ENCODE data around the gene HADHA. TPM values are rescaled to one million over a fixed set of nuclear protein-coding genes. Genes with fewer than 3 reads are reported as not detected.
A peak's percentile ranks its signal among the peaks of the same experiment; 100 is the strongest.

HADHA gene
- total RNA-seq, 5 donors from 2014 or later (not counting 1 experiment from before 2014, with no cell fraction given): 76.1 to 95.8 (median 91.9) TPM

DNA sequence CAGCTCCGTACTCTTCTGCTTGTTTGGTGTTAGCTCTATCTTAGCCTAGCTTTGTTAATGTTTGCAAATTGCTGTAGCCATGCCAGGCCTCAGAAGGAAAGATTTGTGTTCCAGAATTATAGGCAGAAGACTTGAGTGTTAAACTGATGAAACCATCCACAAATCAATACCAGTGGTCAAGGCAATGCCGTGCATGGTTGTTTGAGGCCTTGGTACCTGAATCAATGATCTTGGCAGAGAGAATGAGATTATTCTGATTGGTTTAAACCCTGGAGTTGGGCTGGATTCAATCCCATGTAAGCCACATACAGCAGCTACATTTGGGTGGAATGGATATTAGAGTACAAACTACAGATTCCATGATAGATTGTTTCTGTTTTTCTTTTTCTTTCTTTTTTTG, 5.2 kb upstream of the HADHA start:
- no peak for ATAC-seq (replicated peaks in 1 of 4)
- DNase-seq: no peak
- CTCF ChIA-PET: no interaction called here
- no peaks in the 10 kb centered on the region for H3K27me3 Mint-ChIP-seq
- H3K27ac Mint-ChIP-seq: no peak overlapping the region
- H3K4me1 Mint-ChIP-seq: peaks cover 53 to 66% (median 58%) of the 10 kb centered on the region in 3 donors
- H3K36me3 Mint-ChIP-seq: no peaks in the 10 kb centered on the region
- H3K4me3 Mint-ChIP-seq: no peak overlapping the region
- Histone ChIP-seq H3K4me1 (ENCODE audit: control insufficient read depth in 1 of 2, extremely low read depth in 1 of 2, insufficient read depth in 2 of 2, low read length in 2 of 2) (peaks cover 12 to 19% of the 10 kb centered on the region in 2 experiments), H3K27ac (ENCODE audit: low read length) (no peak overlapping the region), H3K9me3 (no peaks in the 10 kb centered on the region), H3K36me3 (ENCODE audit: control insufficient read depth in 2 of 2, extremely low read depth in 1 of 2, insufficient read depth in 1 of 2, low read length in 1 of 2) (peaks cover 0 to 5% of the 10 kb centered on the region in 2 donors), H3K4me3 (ENCODE audit: control insufficient read depth in 1 of 2, extremely low read depth in 1 of 2, low read length in 1 of 2) (no peak overlapping the region), H3K27me3 (replicated peaks in 1 of 2; ENCODE audit: control insufficient read depth in 2 of 2, extremely low read depth in 1 of 2, insufficient read depth in 2 of 2, low read length in 1 of 2) (no peaks in the 10 kb centered on the region)
- H3K9me3 Mint-ChIP-seq: no peaks in the 10 kb centered on the region
- POLR2A ChIA-PET: no interaction called here
- WGBS (ENCODE audit: insufficient coverage): no CpG with 5 or more reads among the region's 2 CpGs

DNA sequence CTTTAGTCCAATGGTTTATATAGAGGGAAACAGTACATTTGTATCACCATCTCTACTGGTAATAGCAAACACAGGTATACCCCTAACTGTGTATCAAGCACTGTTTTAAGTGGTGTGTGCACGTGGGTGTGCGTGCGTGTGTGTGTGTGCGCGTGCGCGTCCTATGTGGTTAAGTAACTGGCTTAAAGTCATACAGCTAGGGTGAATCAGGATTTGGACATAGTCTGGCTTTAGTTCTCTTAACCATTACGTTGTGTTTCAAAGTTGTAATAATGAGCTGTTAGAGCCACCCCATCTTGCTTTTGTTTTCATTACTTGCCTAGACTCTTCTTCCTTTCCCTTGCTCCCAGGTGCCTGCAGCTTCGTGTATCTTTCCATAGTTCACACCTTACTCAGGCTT, 2.4 kb upstream of the HADHA start:
- ChIA-PET CTCF (interaction anchor here (0.6 to 1.0 kb wide), 2 partner anchors 23 to 186 kb away, joined by 3 to 5 read pairs; no protein-coding TSS in a partner anchor), POLR2A (interaction anchor here in 1 of 2 donors (0.6 kb wide), 1 partner anchor 102 kb away, joined by 3 read pairs; no protein-coding TSS in a partner anchor)
- H3K9me3 Mint-ChIP-seq: no peaks in the 10 kb centered on the region
- Histone ChIP-seq H3K4me3 (ENCODE audit: control insufficient read depth in 1 of 2, extremely low read depth in 1 of 2, low read length in 1 of 2) (no peak overlapping the region), H3K36me3 (ENCODE audit: control insufficient read depth in 2 of 2, extremely low read depth in 1 of 2, insufficient read depth in 1 of 2, low read length in 1 of 2) (no peaks in the 10 kb centered on the region), H3K27me3 (replicated peaks in 1 of 2; ENCODE audit: control insufficient read depth in 2 of 2, extremely low read depth in 1 of 2, insufficient read depth in 2 of 2, low read length in 1 of 2) (no peaks in the 10 kb centered on the region), H3K27ac (ENCODE audit: low read length) (no peak overlapping the region), H3K9me3 (no peaks in the 10 kb centered on the region), H3K4me1 (ENCODE audit: control insufficient read depth in 1 of 2, extremely low read depth in 1 of 2, insufficient read depth in 2 of 2, low read length in 2 of 2) (peaks cover 20 to 29% of the 10 kb centered on the region in 2 experiments)
- no peaks in the 10 kb centered on the region for H3K27me3 Mint-ChIP-seq
- ATAC-seq (replicated peaks in 1 of 4) (no peak), DNase-seq (peak in 15 of 35 experiments; percentile 5 to 34 (median 12))
- WGBS (ENCODE audit: insufficient coverage): 72% methylated on average over 6 of the region's 9 CpGs
- no peak overlapping the region for H3K27ac Mint-ChIP-seq
- H3K4me1 Mint-ChIP-seq: peaks cover 62 to 71% (median 63%) of the 10 kb centered on the region in 3 donors
- peak overlapping the region; percentile 42 to 100 (median 52) for H3K4me3 Mint-ChIP-seq
- no peaks in the 10 kb centered on the region for H3K36me3 Mint-ChIP-seq

- H3K4me1 ChIP-seq (ENCODE audit: control insufficient read depth in 1 of 2, extremely low read depth in 1 of 2, insufficient read depth in 2 of 2, low read length in 2 of 2): peaks cover 20 to 30% of the 10 kb centered on the region in 2 experiments
- H3K4me3 ChIP-seq (ENCODE audit: control insufficient read depth in 1 of 2, extremely low read depth in 1 of 2, low read length in 1 of 2): peak overlapping the region in 1 of 2 donors; percentile 95
- no peak overlapping the region for H3K27ac ChIP-seq (ENCODE audit: low read length)
- H3K27me3 Mint-ChIP-seq: no peaks in the 10 kb centered on the region
- peak in 1 of 35 experiments; percentile 22 for DNase-seq
- no peaks in the 10 kb centered on the region for H3K36me3 Mint-ChIP-seq
- H3K4me1 Mint-ChIP-seq: peaks cover 61 to 65% (median 62%) of the 10 kb centered on the region in 3 donors
- no peaks in the 10 kb centered on the region for H3K27me3 ChIP-seq (replicated peaks in 1 of 2; ENCODE audit: control insufficient read depth in 2 of 2, extremely low read depth in 1 of 2, insufficient read depth in 2 of 2, low read length in 1 of 2)
- peak overlapping the region; percentile 97 to 100 (median 99) for H3K4me3 Mint-ChIP-seq
- ChIA-PET POLR2A (interaction anchor here (0.6 to 0.7 kb wide), 2 partner anchors 630 to 1670 kb away, joined by 3 read pairs; no protein-coding TSS in a partner anchor), CTCF (no interaction called here)
- peak overlapping the region; percentile 100 for H3K27ac Mint-ChIP-seq
- H3K9me3 Mint-ChIP-seq: no peaks in the 10 kb centered on the region
- no peaks in the 10 kb centered on the region for H3K36me3 ChIP-seq (ENCODE audit: control insufficient read depth in 2 of 2, extremely low read depth in 1 of 2, insufficient read depth in 1 of 2, low read length in 1 of 2)
- no peak for ATAC-seq (replicated peaks in 1 of 4)
- no peaks in the 10 kb centered on the region for H3K9me3 ChIP-seq
- WGBS (ENCODE audit: insufficient coverage): 0% methylated on average over 2 of the region's 3 CpGs
Observed at GRCh38 chr2:26245810-26246209, 1.4 kb upstream of the HADHA start.

DNA sequence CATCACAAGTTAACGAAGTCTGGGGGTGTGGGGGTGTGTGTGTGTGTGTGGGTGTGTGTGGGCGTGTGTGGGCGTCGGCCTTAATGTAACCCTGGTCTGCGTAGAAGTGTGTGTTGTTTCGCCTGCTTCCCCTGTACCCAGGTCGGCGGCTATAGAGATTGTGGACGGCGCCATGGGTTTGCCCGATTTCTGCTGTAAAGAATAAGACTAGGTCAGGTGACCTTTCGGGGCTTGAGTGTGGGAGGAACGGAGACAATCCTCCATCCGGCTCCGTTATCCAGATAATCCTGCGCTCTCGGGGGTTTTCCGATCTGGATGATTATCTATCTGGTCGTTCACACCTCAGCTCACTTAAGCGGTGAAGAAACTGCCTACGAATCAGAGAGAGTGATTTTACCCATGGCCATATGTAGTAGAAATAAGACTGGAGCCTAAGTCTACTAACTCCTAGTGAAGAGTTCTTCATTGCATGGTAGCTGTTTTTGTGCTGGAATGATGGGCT, 850 bp upstream of the HADHA start:
- H3K36me3 ChIP-seq (ENCODE audit: control insufficient read depth in 2 of 2, extremely low read depth in 1 of 2, insufficient read depth in 1 of 2, low read length in 1 of 2): no peaks in the 10 kb centered on the region
- 0% methylated on average over 8 of the region's 21 CpGs for WGBS (ENCODE audit: insufficient coverage)
- H3K4me1 ChIP-seq (ENCODE audit: control insufficient read depth in 1 of 2, extremely low read depth in 1 of 2, insufficient read depth in 2 of 2, low read length in 2 of 2): peaks cover 20 to 30% of the 10 kb centered on the region in 2 experiments
- H3K9me3 ChIP-seq: no peaks in the 10 kb centered on the region
- ATAC-seq (replicated peaks in 1 of 4) (peak; percentile 52 to 56 (median 55)), DNase-seq (peak in 32 of 35 experiments; percentile 3 to 70 (median 38))
- H3K27me3 ChIP-seq (replicated peaks in 1 of 2; ENCODE audit: control insufficient read depth in 2 of 2, extremely low read depth in 1 of 2, insufficient read depth in 2 of 2, low read length in 1 of 2): no peaks in the 10 kb centered on the region
- H3K4me1 Mint-ChIP-seq: peaks cover 65 to 69% (median 66%) of the 10 kb centered on the region in 3 donors
- H3K27ac Mint-ChIP-seq: peak overlapping the region; percentile 100
- CTCF ChIA-PET: interaction anchor here in 1 of 2 donors (1.0 kb wide), 1 partner anchor 55 kb away, joined by 3 read pairs; no protein-coding TSS in a partner anchor
- peak overlapping the region; percentile 97 to 100 (median 99) for H3K4me3 Mint-ChIP-seq
- H3K9me3 Mint-ChIP-seq: no peaks in the 10 kb centered on the region
- H3K36me3 Mint-ChIP-seq: peaks cover 1% of the 10 kb centered on the region
- peak overlapping the region; percentile 99 for H3K27ac ChIP-seq (ENCODE audit: low read length)
- H3K27me3 Mint-ChIP-seq: no peaks in the 10 kb centered on the region
- POLR2A ChIA-PET: interaction anchor here (0.6 to 1.9 kb wide), 5 partner anchors 17 to 1670 kb away, joined by 3 to 8 read pairs (median 3); partner anchors contain the start of genes ASXL2 (in 1 of the 2) and SELENOI (in 1 of the 2)
- peak overlapping the region; percentile 95 to 100 for H3K4me3 ChIP-seq (ENCODE audit: control insufficient read depth in 1 of 2, extremely low read depth in 1 of 2, low read length in 1 of 2)

DNA sequence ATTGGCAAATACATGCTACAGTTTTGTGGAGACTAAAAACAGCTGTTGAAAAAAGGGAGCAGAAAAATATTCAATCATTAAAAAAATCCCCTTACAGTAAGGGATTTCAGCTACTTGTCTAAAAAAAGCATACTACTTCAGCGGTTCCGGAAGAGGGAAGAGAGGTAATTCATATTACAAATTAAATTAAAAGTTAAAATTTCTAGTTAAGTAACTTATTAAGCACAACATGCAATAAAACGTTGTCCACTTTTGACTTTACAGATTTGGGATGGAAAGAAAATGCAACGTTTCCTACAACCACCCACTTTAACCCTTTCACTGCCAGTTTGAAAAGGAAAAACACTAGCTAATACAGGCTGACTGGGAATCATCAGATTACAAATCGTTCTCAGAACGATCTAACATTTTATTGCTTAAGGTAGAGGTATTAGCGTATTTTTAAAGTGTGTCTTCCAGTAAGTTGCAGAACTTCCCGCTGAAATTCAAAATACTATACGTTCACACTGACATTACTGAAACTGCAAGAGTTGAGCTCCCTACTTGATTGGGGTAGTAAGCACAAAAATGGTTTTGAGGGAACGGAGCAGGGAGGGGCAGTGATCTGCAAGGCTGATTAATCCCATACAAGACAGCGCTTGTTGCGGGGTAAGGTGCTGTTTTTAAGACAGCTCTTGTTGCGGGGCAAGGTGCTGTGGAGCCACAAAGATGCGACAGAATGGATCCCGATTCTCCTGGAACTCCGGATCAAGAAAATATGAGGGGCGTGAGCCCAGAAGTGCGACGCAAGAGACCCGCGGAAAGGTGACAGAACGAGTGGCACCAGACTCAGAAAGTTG, 743 bp downstream of the HADHA start:
- 0% methylated on average over 13 of the region's 22 CpGs for WGBS (ENCODE audit: insufficient coverage)
- Mint-ChIP-seq H3K9me3 (no peaks in the 10 kb centered on the region), H3K27me3 (no peaks in the 10 kb centered on the region), H3K4me3 (peak overlapping the region; percentile 97 to 100 (median 99)), H3K27ac (peak overlapping the region; percentile 100), H3K36me3 (peaks cover 9% of the 10 kb centered on the region), H3K4me1 (peaks cover 69 to 76% (median 70%) of the 10 kb centered on the region in 3 donors)
- no peaks in the 10 kb centered on the region for H3K27me3 ChIP-seq (replicated peaks in 1 of 2; ENCODE audit: control insufficient read depth in 2 of 2, extremely low read depth in 1 of 2, insufficient read depth in 2 of 2, low read length in 1 of 2)
- CTCF ChIA-PET: interaction anchor here in 1 of 2 donors (0.7 to 1.5 kb wide), 4 partner anchors 8 to 252 kb away, joined by 3 to 4 read pairs (median 3); partner anchors contain the start of gene ADGRF3
- peak overlapping the region; percentile 95 to 100 for H3K4me3 ChIP-seq (ENCODE audit: control insufficient read depth in 1 of 2, extremely low read depth in 1 of 2, low read length in 1 of 2)
- DNase-seq (peak in 7 of 35 experiments; percentile 0 to 47 (median 4)), ATAC-seq (replicated peaks in 1 of 4) (peak in 1 of 4 experiments; percentile 6)
- H3K9me3 ChIP-seq: no peaks in the 10 kb centered on the region
- POLR2A ChIA-PET: interaction anchor here (0.5 to 1.9 kb wide), 3 partner anchors 42 to 102 kb away, joined by 3 to 8 read pairs (median 7); partner anchors contain the start of gene SELENOI (in 1 of the 2)
- H3K4me1 ChIP-seq (ENCODE audit: control insufficient read depth in 1 of 2, extremely low read depth in 1 of 2, insufficient read depth in 2 of 2, low read length in 2 of 2): peaks cover 20 to 30% of the 10 kb centered on the region in 2 experiments
- no peaks in the 10 kb centered on the region for H3K36me3 ChIP-seq (ENCODE audit: control insufficient read depth in 2 of 2, extremely low read depth in 1 of 2, insufficient read depth in 1 of 2, low read length in 1 of 2)
- peak overlapping the region; percentile 99 for H3K27ac ChIP-seq (ENCODE audit: low read length)

DNA sequence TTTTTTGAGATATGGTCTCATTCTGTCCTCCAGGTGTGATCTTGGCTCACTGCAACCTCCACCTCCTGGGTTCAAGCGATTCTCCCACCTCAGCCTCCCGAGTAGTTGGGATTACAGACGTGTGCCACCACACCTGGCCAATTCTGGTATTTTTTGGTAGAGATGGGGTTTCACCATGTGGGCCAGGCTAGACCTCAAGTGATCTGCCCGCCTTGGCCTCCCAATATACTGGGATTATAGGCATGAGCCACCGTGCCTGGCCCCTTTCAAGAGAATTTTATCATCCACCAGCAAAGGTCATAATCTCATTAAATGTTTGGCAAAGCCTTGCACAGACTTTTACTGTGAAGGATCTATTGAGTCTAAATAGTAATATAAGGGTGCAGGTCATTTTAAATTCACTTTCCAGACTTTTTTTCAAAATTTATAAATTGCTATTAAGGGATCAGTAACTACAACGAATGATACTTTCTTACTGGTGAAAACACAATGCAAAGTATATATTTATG, 2.5 kb downstream of the HADHA start:
- H3K4me1 Mint-ChIP-seq: peaks cover 61 to 72% (median 64%) of the 10 kb centered on the region in 3 donors
- no CpG with 5 or more reads among the region's 6 CpGs for WGBS (ENCODE audit: insufficient coverage)
- DNase-seq (no peak), ATAC-seq (replicated peaks in 1 of 4) (no peak)
- Histone ChIP-seq H3K27me3 (replicated peaks in 1 of 2; ENCODE audit: control insufficient read depth in 2 of 2, extremely low read depth in 1 of 2, insufficient read depth in 2 of 2, low read length in 1 of 2) (no peaks in the 10 kb centered on the region), H3K4me1 (ENCODE audit: control insufficient read depth in 1 of 2, extremely low read depth in 1 of 2, insufficient read depth in 2 of 2, low read length in 2 of 2) (peaks cover 19 to 29% of the 10 kb centered on the region in 2 experiments), H3K36me3 (ENCODE audit: control insufficient read depth in 2 of 2, extremely low read depth in 1 of 2, insufficient read depth in 1 of 2, low read length in 1 of 2) (peaks cover 0 to 5% of the 10 kb centered on the region in 2 donors), H3K4me3 (ENCODE audit: control insufficient read depth in 1 of 2, extremely low read depth in 1 of 2, low read length in 1 of 2) (no peak overlapping the region), H3K9me3 (no peaks in the 10 kb centered on the region), H3K27ac (ENCODE audit: low read length) (no peak overlapping the region)
- ChIA-PET POLR2A (no interaction called here), CTCF (no interaction called here)
- peaks cover 18% of the 10 kb centered on the region for H3K36me3 Mint-ChIP-seq
- H3K4me3 Mint-ChIP-seq: peak overlapping the region; percentile 28 to 100 (median 99)
- H3K27ac Mint-ChIP-seq: no peak overlapping the region
- no peaks in the 10 kb centered on the region for H3K27me3 Mint-ChIP-seq
- H3K9me3 Mint-ChIP-seq: no peaks in the 10 kb centered on the region

Measured in T-cell (primary cell).